Caco-2 (cell line): ENCODE results near the gene MNAT1. TPM values are rescaled to one million over a fixed set of nuclear protein-coding genes. Genes with fewer than 3 reads are reported as not detected.

Source experiments
- BruUV-seq: library from RNA; stranded (reverse); fragments of 400-500 nt; replicated peaks from 2 replicates; lab custom pipeline; 2021; lab: Mats Ljungman, UMichigan
- CTCF ChIA-PET: fragments of 300-600 bp; sonication (Branson Sonifier 250); formaldehyde crosslinking; loops from one replicate; lab custom pipeline; 2022; ENCODE audit warnings: antibody characterized with exemption; lab: Charles Lee
- POLR2A ChIA-PET: fragments of 300-600 bp; sonication (Branson Sonifier 250); formaldehyde crosslinking; loops from one replicate; lab custom pipeline; 2022; ENCODE audit warnings: antibody characterized with exemption; lab: Charles Lee
- DNase-seq, 2 experiments: peaks; one replicate each; pipeline versions ENCODE4 v3.0.0 to v3.0.0-alpha.2; 2020 to 2022
- H3K27me3 ChIP-seq: replicated peaks from 2 replicates; pipeline ENCODE4 v1.6.0; 2011; ENCODE audit warnings: low read length; ENCODE audit not compliant: control insufficient read depth, insufficient read depth
- H3K36me3 ChIP-seq: 2 replicates; pipeline ENCODE4 v1.5.1; 2011; ENCODE audit warnings: low read length; ENCODE audit not compliant: control insufficient read depth, insufficient read depth
- H3K4me1 ChIP-seq: fragments of 250-450 bp; sonication (Bioruptor Pico); 2 replicates; pipeline ENCODE4 v1.5.1; 2020; ENCODE audit warnings: mild to moderate bottlenecking
- H3K4me3 ChIP-seq: 2 replicates; pipeline ENCODE4 v1.5.1; 2011; ENCODE audit warnings: low read depth, mild to moderate bottlenecking, control low read depth, low read length
- H3K9me3 ChIP-seq: fragments of 250-450 bp; sonication (Bioruptor Pico); 2 replicates; pipeline ENCODE4 v1.5.1; 2020; ENCODE audit warnings: mild to moderate bottlenecking, moderate library complexity
- H3K27ac Mint-ChIP-seq: one replicate; pipeline ENCODE4 v1.8.0; 2022; ENCODE audit warnings: mixed read lengths; ENCODE audit not compliant: unreplicated experiment
- H3K27me3 Mint-ChIP-seq: one replicate; pipeline ENCODE4 v1.8.0; 2022; ENCODE audit warnings: mixed read lengths; ENCODE audit not compliant: insufficient read depth, unreplicated experiment
- H3K36me3 Mint-ChIP-seq: one replicate; pipeline ENCODE4 v1.8.0; 2022; ENCODE audit warnings: mild to moderate bottlenecking, mixed read lengths; ENCODE audit not compliant: insufficient read depth, unreplicated experiment
- H3K4me1 Mint-ChIP-seq: one replicate; pipeline ENCODE4 v1.8.0; 2022; ENCODE audit warnings: low read depth, mixed read lengths; ENCODE audit not compliant: unreplicated experiment
- H3K4me3 Mint-ChIP-seq: one replicate; pipeline ENCODE4 v1.8.0; 2022; ENCODE audit warnings: mild to moderate bottlenecking, moderate library complexity, mixed read lengths; ENCODE audit not compliant: unreplicated experiment
- H3K9me3 Mint-ChIP-seq: one replicate; pipeline ENCODE4 v1.8.0; 2022; ENCODE audit warnings: mixed read lengths; ENCODE audit not compliant: unreplicated experiment
- CTCF ChIP-seq, 2 experiments: fragments of 200-600 bp in 1 of 2; IDR thresholded peaks; 1 replicate in 1 of 2; 2 replicates in 1 of 2; pipeline versions ENCODE4 v1.5.1 to v1.8.0; 2011 to 2022; ENCODE audit warnings: antibody characterized with exemption in 1 of 2, control low read depth in 1 of 2, inconsistent platforms in 1 of 2, low read depth in 1 of 2, low read length in 1 of 2, mild to moderate bottlenecking in 1 of 2, moderate library complexity in 1 of 2; ENCODE audit not compliant: insufficient read depth in 1 of 2, severe bottlenecking in 1 of 2, unreplicated experiment in 1 of 2
- intact Hi-C: fragments of 100-400 bp; cut with micrococcal nuclease; formaldehyde crosslinking; loops from one replicate; pipeline ENCODE4 v1.10.0; 2022; ENCODE audit not compliant: unreplicated experiment
- total RNA-seq: library from RNA; stranded (reverse); gene quantifications from 2 replicates; pipeline ENCODE4 v1.2.3, GENCODE V29; 2022

The MNAT1 gene
- total RNA-seq, 1 experiment from 2014 or later = 36.4 TPM

- intact Hi-C loops = no loop called here
- DNase-seq = no peak
- BruUV-seq = no TSS peak
- ChIA-PET POLR2A (no interaction called here), CTCF (no interaction called here)
- Mint-ChIP-seq H3K36me3 (peaks cover 6% of the 10 kb centered on the region), H3K4me1 (peaks cover 6% of the 10 kb centered on the region), H3K9me3 (no peaks in the 10 kb centered on the region), H3K4me3 (no peak overlapping the region), H3K27me3 (no peaks in the 10 kb centered on the region), H3K27ac (no peak overlapping the region)
- H3K27me3 ChIP-seq = no peaks in the 10 kb centered on the region
- no peak for TF ChIP-seq CTCF (IDR thresholded peaks at IDR 0.05; ENCODE audit: insufficient read depth in 1 of 2, low read depth in 1 of 2, low read length in 1 of 2, severe bottlenecking in 1 of 2, unreplicated experiment in 1 of 2)
- no peaks in the 10 kb centered on the region for H3K9me3 ChIP-seq
- peaks cover 8% of the 10 kb centered on the region; the same call in 1 of the 2 replicates for H3K4me1 ChIP-seq
- no peak overlapping the region for H3K4me3 ChIP-seq
- H3K36me3 ChIP-seq = no peaks in the 10 kb centered on the region
Observed at GRCh38 chr14:60738843-60739508, 4.4 kb downstream of the MNAT1 start.

GRCh38 chr14:60744566-60744965 is 10.0 kb downstream of the MNAT1 start:
- Mint-ChIP-seq H3K4me3 (no peak overlapping the region), H3K4me1 (no peaks in the 10 kb centered on the region), H3K9me3 (no peaks in the 10 kb centered on the region), H3K27ac (no peak overlapping the region), H3K27me3 (no peaks in the 10 kb centered on the region), H3K36me3 (no peaks in the 10 kb centered on the region)
- Histone ChIP-seq H3K27me3 (no peaks in the 10 kb centered on the region), H3K36me3 (no peaks in the 10 kb centered on the region), H3K4me1 (no peaks in the 10 kb centered on the region), H3K9me3 (no peaks in the 10 kb centered on the region), H3K4me3 (no peak overlapping the region)
- DNase-seq = no peak
- ChIA-PET CTCF (no interaction called here), POLR2A (no interaction called here)
- TF ChIP-seq CTCF (IDR thresholded peaks at IDR 0.05; ENCODE audit: insufficient read depth in 1 of 2, low read depth in 1 of 2, low read length in 1 of 2, severe bottlenecking in 1 of 2, unreplicated experiment in 1 of 2) = no peak
- BruUV-seq = no TSS peak
- intact Hi-C loops = no loop called here

- no peaks in the 10 kb centered on the region for H3K4me1 ChIP-seq
- H3K4me1 Mint-ChIP-seq = no peaks in the 10 kb centered on the region
- H3K9me3 ChIP-seq = no peaks in the 10 kb centered on the region
- H3K27me3 Mint-ChIP-seq = no peaks in the 10 kb centered on the region
- no peak overlapping the region for H3K27ac Mint-ChIP-seq
- no peaks in the 10 kb centered on the region for H3K36me3 Mint-ChIP-seq
- BruUV-seq = no TSS peak
- POLR2A ChIA-PET = no interaction called here
- no peaks in the 10 kb centered on the region for H3K9me3 Mint-ChIP-seq
- TF ChIP-seq CTCF (IDR thresholded peaks at IDR 0.05; ENCODE audit: insufficient read depth in 1 of 2, low read depth in 1 of 2, low read length in 1 of 2, severe bottlenecking in 1 of 2, unreplicated experiment in 1 of 2) = no peak
- DNase-seq = no peak
- CTCF ChIA-PET = no interaction called here
- H3K4me3 ChIP-seq = no peak overlapping the region
- H3K27me3 ChIP-seq = no peaks in the 10 kb centered on the region
- intact Hi-C loops = no loop called here
- no peak overlapping the region for H3K4me3 Mint-ChIP-seq
- H3K36me3 ChIP-seq = no peaks in the 10 kb centered on the region
Observed at GRCh38 chr14:60753264-60754119, 18.9 kb downstream of the MNAT1 start.
